GM18858 (cell line): ENCODE measurements around the gene CXCL5.

Experiments used
- ATAC-seq: cut with Tn5 transposase; IDR thresholded peaks from one replicate; pipeline ENCODE4 v1.9.1; 2021; ENCODE audit not compliant: unreplicated experiment

CXCL5 gene

DNA sequence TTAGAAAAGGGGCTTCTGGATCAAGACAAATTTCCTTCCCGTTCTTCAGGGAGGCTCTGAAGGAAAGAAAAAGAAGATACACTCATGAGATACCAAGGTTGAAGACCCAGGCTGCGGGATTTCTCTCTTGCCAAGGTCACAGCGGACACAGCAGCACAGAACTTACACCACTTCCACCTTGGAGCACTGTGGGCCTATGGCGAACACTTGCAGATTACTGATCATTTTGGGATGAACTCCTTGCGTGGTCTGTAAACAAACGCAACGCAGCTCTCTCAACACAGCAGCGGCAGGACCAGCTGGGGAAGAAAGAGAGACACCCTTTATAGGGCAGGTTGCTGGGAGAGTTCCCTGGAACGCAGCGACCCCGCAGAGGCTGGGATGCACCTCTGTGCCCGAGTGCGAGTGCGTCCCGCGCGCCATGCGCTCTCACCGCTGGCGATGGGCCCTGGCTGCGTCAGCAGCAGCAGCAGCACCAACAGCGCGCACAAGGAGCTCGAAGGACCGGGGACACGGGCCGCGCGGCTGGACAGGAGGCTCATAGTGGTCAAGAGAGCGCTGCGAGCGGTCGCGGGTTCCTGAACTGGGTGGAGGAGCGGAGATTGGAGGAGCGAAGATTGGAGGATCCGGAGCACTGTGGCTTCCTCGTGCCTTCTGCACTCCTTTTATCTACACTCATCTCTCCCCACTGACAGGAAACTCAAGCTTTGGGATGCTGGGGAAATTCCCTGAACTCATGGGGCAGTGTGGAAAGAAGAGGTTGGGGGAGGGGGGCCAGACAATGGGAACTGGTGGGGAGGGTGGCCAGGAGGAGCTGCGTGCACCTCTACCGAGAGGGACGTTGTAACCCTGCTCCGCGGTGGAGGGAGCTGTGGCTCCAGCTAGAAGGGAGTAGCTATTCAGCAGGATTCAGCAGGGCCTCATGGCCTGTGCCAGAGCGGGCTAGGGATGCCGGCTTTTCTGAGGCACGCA, at the start of gene CXCL5:
CXCL5 (minus strand) TSS at position 638 of the 972 bp plus-strand sequence; CDS start at position 542, 96 bp downstream.
- no peak for ATAC-seq

DNA sequence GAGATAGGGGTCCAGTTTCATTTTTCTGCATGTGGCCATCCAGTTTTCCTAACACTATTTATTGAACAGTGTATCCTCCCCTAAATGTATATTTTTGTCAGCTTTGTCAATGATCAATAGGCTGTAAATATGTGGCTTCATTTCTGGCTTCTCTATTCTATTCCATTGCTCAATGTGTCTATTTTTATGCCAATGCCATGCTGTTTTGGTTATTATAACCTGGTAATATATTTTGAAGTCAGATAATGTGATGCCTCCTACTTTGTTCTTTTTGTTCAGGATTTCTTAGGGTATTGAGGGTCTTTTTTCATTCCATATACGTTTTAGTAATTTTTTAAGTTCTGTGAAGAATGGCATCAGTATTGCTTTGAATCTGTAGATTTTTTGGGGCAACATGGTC, 48.7 kb upstream of the CXCL5 start:
- ATAC-seq, result no peak

GRCh38 chr4:74045772-74046171, 47.3 kb upstream of the CXCL5 start:
- ATAC-seq, result no peak

GRCh38 chr4:74045247-74045646, 46.8 kb upstream of the CXCL5 start:
- no peak for ATAC-seq

DNA sequence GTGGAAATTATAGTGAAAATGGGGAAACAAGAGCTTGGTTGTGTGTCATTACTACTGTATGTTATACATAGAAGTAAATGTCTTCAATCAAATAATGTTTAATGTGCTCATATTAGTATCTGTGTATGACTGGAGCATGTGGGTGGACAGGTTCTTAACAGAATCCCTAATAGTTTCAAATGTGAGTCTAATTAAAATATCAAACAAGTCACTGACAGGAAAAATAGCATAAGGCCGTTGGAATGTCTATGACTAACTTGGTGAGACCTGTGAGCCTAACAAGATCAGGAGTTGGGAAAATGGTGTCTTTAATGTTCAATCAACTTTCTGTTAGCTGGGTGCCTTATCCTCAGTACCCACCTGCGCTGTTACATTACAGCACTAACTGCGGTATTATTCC, 46.2 kb upstream of the CXCL5 start:
- no peak for ATAC-seq

- ATAC-seq, result no peak
Observed at GRCh38 chr4:74042681-74043080, 44.2 kb upstream of the CXCL5 start.

- no peak for ATAC-seq
Observed at GRCh38 chr4:74041418-74041817, 42.9 kb upstream of the CXCL5 start.

DNA sequence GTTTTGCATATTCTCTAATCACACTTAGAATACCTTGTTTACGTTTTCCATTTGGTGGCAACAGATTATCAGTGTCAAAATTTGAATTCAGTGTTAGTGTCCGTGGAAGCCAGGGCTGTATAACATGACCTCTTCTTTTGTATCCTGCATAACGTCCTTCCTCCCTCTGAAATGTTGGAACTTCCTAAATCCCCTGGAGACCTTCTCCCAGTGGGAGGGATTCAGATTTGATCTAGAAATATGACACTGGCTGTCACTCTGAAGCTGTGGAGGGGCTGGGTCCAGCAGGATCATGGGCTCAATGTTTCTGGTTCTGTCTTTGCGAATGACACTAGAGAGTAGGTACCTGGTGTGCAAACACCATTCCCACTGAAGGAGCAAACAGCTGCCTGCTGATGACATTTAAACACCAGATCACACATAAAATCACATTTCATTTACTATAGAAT, 40.9 kb upstream of the CXCL5 start:
- no peak for ATAC-seq

- no peak for ATAC-seq
Observed at GRCh38 chr4:74038425-74039314, 40.2 kb upstream of the CXCL5 start, which contains the start of gene CXCL3. Gene CXCL3 (minus strand): TSS chr4:74038689. CDS start chr4:74038611, 78 bp downstream.

- no peak for ATAC-seq
Observed at GRCh38 chr4:74038086-74038424, 39.6 kb upstream of the CXCL5 start.

DNA sequence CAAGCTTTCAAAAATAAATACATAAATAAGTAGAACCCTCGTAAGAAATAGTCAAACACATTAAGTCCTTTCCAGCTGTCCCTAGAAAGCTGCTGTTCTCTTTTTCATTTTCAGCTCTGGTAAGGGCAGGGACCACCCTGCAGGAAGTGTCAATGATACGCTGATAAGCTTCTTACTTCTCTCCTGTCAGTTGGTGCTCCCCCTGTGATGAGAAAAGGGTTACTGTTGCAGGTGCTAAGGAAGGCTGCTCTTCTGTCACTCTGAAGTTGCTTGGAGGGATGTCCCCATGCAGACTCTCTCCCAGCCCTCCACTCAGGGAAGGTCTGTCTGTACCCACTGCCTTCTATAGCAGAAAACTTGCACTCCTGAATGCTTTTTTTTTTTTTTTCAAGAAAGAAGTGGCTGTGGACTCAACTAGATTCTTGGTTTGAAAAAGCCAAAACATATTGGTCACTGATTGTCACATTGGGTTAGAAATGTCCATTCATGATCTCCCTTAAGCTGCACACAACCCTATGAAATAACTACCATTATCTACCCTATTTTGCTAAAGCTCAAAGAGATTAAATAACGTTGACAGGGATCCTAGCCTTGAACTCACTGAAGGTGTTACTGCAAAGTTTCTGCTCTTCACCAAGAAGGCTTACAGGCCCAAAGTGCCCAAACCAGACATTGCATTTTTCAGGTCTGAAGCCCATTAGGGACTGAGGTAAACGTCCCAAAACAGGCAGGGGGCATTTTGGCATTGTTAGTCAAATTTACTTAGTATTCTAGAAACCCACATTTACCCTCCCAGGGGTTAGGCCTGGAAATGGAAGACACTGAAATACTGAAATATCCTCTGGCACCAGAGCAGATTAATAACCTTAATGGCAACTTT, 38.8 kb upstream of the CXCL5 start:
- ATAC-seq, result no peak

GRCh38 chr4:74033739-74034138, 35.3 kb upstream of the CXCL5 start:
- ATAC-seq, result no peak

- ATAC-seq, result no peak
Observed at GRCh38 chr4:74032064-74032463, 33.6 kb upstream of the CXCL5 start.

GRCh38 chr4:74031576-74031975, 33.1 kb upstream of the CXCL5 start:
- no peak for ATAC-seq

GRCh38 chr4:74030285-74030684, 31.8 kb upstream of the CXCL5 start:
- no peak for ATAC-seq

DNA sequence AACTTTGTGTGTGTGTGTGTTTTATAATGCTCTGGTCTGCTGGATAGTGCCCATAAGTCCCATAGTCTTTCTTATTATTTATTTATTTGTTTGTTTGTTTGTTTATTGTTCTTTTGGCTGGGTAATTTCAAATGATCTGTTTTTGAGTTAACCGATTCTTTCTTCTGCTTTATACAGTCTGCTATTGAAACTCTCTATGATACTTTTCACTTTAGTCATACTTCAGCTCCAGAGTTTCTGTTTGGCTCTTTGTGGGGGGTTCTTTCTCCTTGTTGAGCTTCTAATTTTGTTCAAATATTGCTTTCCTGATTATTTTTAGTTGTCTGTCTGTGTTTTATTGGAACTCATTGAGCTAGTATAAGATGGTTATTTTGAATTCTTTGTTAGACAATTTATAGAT, 30.0 kb upstream of the CXCL5 start:
- no peak for ATAC-seq

GRCh38 chr4:74023709-74024108, 25.2 kb upstream of the CXCL5 start:
- ATAC-seq, result no peak

GRCh38 chr4:74021601-74022000, 23.1 kb upstream of the CXCL5 start:
- ATAC-seq, result no peak

DNA sequence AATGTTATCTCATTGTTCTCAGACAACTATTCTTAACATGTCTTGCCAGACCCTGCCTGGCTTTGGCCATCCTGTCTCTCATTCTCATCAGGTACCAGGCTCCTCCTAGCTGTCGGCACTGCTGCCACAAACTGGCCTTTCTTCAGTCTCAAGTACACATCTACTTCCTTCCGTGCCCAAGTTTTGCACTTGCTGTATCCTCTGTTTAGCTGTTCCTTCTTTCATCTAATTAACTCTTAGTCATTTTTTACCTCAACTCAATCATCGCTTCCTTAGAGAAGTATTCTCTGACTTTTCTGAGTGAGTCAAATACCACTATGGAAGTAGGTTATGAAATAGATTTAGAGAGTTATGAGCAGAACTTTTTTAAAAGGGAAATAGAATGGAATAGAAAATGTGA, 20.3 kb upstream of the CXCL5 start:
- no peak for ATAC-seq

DNA sequence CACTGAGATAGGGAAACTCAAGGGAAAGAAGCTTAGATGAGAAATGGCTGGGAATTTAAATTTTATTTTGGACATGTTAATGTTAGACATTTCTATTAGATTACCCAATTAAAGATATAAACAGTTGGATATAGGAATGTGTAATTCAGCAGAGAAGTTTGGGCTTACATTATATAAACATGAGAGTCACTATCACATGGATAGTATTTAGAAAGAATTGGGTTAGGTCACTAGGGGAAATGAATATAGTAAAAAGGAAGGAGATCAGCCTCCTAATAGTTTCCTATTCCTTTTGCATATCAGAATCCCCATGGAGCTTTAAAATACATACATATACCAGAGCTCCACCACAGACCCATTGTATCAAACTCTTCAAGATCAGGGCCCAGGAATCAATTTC, 19.6 kb upstream of the CXCL5 start:
- ATAC-seq, result no peak

GRCh38 chr4:74016068-74016467, 17.6 kb upstream of the CXCL5 start:
- no peak for ATAC-seq
